Astrocyte (in vitro differentiated cells and primary cell): ENCODE data around the gene ZNF254.

Experiments
- EZH2 ChIP-seq: IDR thresholded peaks from 2 replicates; pipeline ENCODE4 v1.6.1; 2012; ENCODE audit warnings: mild to moderate bottlenecking, low read length, inconsistent platforms; ENCODE audit not compliant: insufficient read depth
- TF ChIP-seq, protein P1 (sequence below): IDR thresholded peaks from 2 replicates; pipeline ENCODE4 v1.5.1; 2011; ENCODE audit warnings: low read depth, mild to moderate bottlenecking, inconsistent platforms, low read length, moderate library complexity; ENCODE audit not compliant: insufficient read depth

DNA sequence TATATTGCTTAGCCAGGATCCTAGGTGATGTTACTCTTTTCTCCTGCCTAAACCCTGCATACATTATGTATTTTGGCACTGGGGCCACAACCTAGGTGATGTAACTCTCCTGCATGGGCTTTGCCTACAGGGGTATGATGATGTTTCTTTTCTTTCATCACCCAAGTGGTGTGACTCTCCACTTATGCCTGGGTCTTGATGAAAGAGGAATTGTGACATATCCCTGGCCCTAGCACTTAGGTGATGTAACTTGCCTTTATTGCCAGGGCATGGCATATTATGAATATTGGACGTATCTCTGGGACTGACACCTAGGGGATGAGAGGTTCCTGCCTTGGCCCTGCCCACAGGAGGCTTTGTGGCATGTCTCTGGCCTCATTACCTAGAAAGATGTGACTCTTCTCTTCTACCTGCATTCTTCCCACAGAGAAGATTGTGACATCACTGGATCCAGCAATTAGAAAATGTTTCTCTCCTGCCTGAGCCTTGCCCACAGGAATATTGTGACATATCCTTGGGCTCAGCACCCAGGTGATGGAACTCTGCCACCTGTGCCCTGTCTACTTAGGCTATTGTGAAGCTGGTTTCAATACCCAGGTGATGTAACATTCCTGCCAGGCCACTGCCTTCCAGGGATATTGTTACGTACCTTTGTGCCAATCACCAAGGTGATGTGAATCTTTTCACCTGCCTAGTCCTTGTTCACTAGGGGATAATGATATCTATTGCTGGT is 27.3 kb upstream of the ZNF254 start:
- TF ChIP-seq, protein P1, sequence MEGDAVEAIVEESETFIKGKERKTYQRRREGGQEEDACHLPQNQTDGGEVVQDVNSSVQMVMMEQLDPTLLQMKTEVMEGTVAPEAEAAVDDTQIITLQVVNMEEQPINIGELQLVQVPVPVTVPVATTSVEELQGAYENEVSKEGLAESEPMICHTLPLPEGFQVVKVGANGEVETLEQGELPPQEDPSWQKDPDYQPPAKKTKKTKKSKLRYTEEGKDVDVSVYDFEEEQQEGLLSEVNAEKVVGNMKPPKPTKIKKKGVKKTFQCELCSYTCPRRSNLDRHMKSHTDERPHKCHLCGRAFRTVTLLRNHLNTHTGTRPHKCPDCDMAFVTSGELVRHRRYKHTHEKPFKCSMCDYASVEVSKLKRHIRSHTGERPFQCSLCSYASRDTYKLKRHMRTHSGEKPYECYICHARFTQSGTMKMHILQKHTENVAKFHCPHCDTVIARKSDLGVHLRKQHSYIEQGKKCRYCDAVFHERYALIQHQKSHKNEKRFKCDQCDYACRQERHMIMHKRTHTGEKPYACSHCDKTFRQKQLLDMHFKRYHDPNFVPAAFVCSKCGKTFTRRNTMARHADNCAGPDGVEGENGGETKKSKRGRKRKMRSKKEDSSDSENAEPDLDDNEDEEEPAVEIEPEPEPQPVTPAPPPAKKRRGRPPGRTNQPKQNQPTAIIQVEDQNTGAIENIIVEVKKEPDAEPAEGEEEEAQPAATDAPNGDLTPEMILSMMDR = no peak
- TF ChIP-seq EZH2 = no peak
